ENCODE data around the gene UACA. TPM values are rescaled to one million over a fixed set of nuclear protein-coding genes. Genes with fewer than 3 reads are reported as not detected.

The UACA gene
- total and polyA plus RNA-seq, 8 donors: 4.9 to 135 (median 36.1) TPM

DNA sequence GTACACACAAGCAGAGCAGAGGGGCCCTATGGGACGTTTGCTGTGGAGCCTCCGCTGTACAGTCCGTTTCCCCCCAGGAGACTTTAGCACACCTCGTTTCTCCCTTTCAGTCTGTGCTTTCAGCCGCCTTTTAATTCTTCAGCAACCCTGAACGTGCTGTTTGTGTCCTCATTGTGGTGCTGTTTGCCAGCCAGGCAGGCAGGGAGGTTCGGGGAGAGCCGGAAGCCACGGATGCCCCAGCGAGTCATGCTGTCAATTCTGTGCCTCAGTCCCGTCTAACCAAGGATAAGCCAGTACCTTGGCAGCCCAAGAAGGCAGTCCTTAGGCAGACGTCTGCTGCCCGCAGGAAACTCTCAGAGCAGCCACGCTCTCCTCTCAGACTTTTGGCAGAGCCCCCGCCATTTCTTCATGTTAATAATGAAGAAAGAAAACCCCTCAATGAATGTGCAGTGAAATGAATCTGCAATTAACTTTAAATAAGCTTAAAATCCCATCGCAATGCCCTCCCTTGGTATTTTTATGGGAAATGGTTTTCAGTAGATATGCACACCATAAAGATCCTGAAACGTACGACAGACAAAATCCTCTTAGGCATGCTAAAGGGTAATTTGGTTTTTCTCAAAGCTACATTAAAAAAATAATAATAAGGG lies 158.6 kb downstream of the UACA start:
- TF ChIP-seq POLR2AphosphoS5 (IDR thresholded peaks at IDR 0.05): no peak
- no peak for TF ChIP-seq POLR2A (IDR thresholded peaks at IDR 0.05)
- no peak for TF ChIP-seq EP300 (IDR thresholded peaks at IDR 0.05)
- TF ChIP-seq, protein P1, sequence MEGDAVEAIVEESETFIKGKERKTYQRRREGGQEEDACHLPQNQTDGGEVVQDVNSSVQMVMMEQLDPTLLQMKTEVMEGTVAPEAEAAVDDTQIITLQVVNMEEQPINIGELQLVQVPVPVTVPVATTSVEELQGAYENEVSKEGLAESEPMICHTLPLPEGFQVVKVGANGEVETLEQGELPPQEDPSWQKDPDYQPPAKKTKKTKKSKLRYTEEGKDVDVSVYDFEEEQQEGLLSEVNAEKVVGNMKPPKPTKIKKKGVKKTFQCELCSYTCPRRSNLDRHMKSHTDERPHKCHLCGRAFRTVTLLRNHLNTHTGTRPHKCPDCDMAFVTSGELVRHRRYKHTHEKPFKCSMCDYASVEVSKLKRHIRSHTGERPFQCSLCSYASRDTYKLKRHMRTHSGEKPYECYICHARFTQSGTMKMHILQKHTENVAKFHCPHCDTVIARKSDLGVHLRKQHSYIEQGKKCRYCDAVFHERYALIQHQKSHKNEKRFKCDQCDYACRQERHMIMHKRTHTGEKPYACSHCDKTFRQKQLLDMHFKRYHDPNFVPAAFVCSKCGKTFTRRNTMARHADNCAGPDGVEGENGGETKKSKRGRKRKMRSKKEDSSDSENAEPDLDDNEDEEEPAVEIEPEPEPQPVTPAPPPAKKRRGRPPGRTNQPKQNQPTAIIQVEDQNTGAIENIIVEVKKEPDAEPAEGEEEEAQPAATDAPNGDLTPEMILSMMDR (IDR thresholded peaks at IDR 0.05): no peak
- WGBS, 5 donors: 49 to 58% (median 57%) methylated on average over 14 to 18 of the region's 18 CpGs
- Histone ChIP-seq H3K36me3 (no peaks in the 10 kb centered on the region), H3K9me3 (no peaks in the 10 kb centered on the region), H3K27me3 (no peaks in the 10 kb centered on the region), H3K27ac (peak overlapping the region in 2 of 5 donors; percentile 1 to 48), H3K4me3 (no peak overlapping the region), H3K4me1 (peaks cover 13 to 26% (median 18%) of the 10 kb centered on the region in 4 donors)
- intact Hi-C loops (cut with DNase I; ENCODE audit: low total_unique reads): no loop called here
- peak in 1 of 2 donors; percentile 67 for DNase-seq

Other genes starting within 250 kb of the UACA start
- gene LARP6, start 90.6 kb upstream of the UACA start, total RNA-seq: 100 to 1,000 TPM in 1 of 5 donors, 10 to 100 TPM in 3, 1 to 10 TPM in 1; 9.8 to 127 (median 13.2) TPM
- gene LARP6, start 90.6 kb upstream of the UACA start, polyA plus RNA-seq: 10 to 100 TPM; 12.7 to 34.6 (median 27.2) TPM
- gene THAP10, start 128.9 kb upstream of the UACA start, total RNA-seq: 1 to 10 TPM in 3 of 5 donors, under 1 TPM in 1, not detected in 1; 0.72 to 4.5 (median 2.1) TPM
- 1 to 10 TPM; 1.9 to 3.4 (median 2.5) TPM for gene THAP10, start 128.9 kb upstream of the UACA start, polyA plus RNA-seq
- 10 to 100 TPM in 3 of 5 donors, 1 to 10 TPM in 1, under 1 TPM in 1; 0.87 to 63.8 (median 14.8) TPM for gene LRRC49, start 129.3 kb upstream of the UACA start, total RNA-seq
- 1 to 10 TPM; 4.0 to 8.6 (median 5.8) TPM for gene LRRC49, start 129.3 kb upstream of the UACA start, polyA plus RNA-seq

All from stomach (tissue), 9 donors.